Fibroblast of skin of left quadriceps (primary cell): ENCODE results near the gene PLD5.
"Not testable (repeated sequence)": the region's sequence is repeated elsewhere in the genome, so short reads cannot be mapped to it uniquely, and the experiment has no call there.

ENCODE experiments used
- DNase-seq, 2 experiments: peaks; one replicate each; pipeline ENCODE4 v3.0.0-alpha.2; 2013; ENCODE audit warnings: low read depth in 2 of 2

PLD5 gene

GRCh38 chr1:242282758-242283485, 241.6 kb downstream of the PLD5 start:
- not testable (repeated sequence) for DNase-seq

- DNase-seq: not testable (repeated sequence)
Observed at GRCh38 chr1:242278406-242278805, 246.1 kb downstream of the PLD5 start.

- not testable (repeated sequence) for DNase-seq
Observed at GRCh38 chr1:242276769-242277168, 247.7 kb downstream of the PLD5 start.

- not testable (repeated sequence) for DNase-seq
Observed at GRCh38 chr1:242267004-242267403, 257.5 kb downstream of the PLD5 start.

GRCh38 chr1:242264419-242264818, 260.1 kb downstream of the PLD5 start:
- DNase-seq: not testable (repeated sequence)

GRCh38 chr1:242245255-242245654, 279.2 kb downstream of the PLD5 start:
- no peak for DNase-seq

- no peak for DNase-seq
Observed at GRCh38 chr1:242243472-242243871, 281.0 kb downstream of the PLD5 start.

- no peak for DNase-seq
Observed at GRCh38 chr1:242242983-242243382, 281.5 kb downstream of the PLD5 start.

- no peak for DNase-seq
Observed at GRCh38 chr1:242241936-242242335, 282.6 kb downstream of the PLD5 start.

GRCh38 chr1:242240691-242241090, 283.8 kb downstream of the PLD5 start:
- DNase-seq: no peak

GRCh38 chr1:242240077-242240476, 284.4 kb downstream of the PLD5 start:
- no peak for DNase-seq

- no peak for DNase-seq
Observed at GRCh38 chr1:242239398-242239797, 285.1 kb downstream of the PLD5 start.

GRCh38 chr1:242237051-242237450, 287.4 kb downstream of the PLD5 start:
- no peak for DNase-seq

GRCh38 chr1:242228991-242229390, 295.5 kb downstream of the PLD5 start:
- DNase-seq: no peak

GRCh38 chr1:242225767-242226573, 298.5 kb downstream of the PLD5 start:
- DNase-seq: peak in 1 of 2 experiments; percentile 11

GRCh38 chr1:242224878-242225766, 299.4 kb downstream of the PLD5 start:
- DNase-seq: peak in 1 of 2 experiments; percentile 8

- DNase-seq: no peak
Observed at GRCh38 chr1:242224461-242224860, 300.0 kb downstream of the PLD5 start.

GRCh38 chr1:242219905-242220304, 304.6 kb downstream of the PLD5 start:
- no peak for DNase-seq

- no peak for DNase-seq
Observed at GRCh38 chr1:242219298-242219901, 305.1 kb downstream of the PLD5 start.

- DNase-seq: no peak
Observed at GRCh38 chr1:242216368-242216767, 308.1 kb downstream of the PLD5 start.

GRCh38 chr1:242214455-242214854, 310.0 kb downstream of the PLD5 start:
- DNase-seq: not testable (repeated sequence)
